ENCODE results near the gene C10orf143. TPM values are rescaled to one million over a fixed set of nuclear protein-coding genes. Genes with fewer than 3 reads are reported as not detected.
A peak's percentile ranks its signal among the peaks of the same experiment; 100 is the strongest.
"Not testable (repeated sequence)": the region's sequence is repeated elsewhere in the genome, so short reads cannot be mapped to it uniquely, and the experiment has no call there.

C10orf143 gene
- total RNA-seq, 4 donors from 2014 or later: 3.7 to 5.0 (median 4.3) TPM

GRCh38 chr10:130105724-130106123 is 4.9 kb downstream of the C10orf143 start:
- H3K4me1 ChIP-seq: peaks cover 6 to 16% (median 15%) of the 10 kb centered on the region in 4 donors
- peaks cover 0 to 18% (median 16%) of the 10 kb centered on the region in 4 donors for H3K36me3 ChIP-seq
- H3K27me3 ChIP-seq: no peaks in the 10 kb centered on the region
- no peak for TF ChIP-seq POLR2AphosphoS5 (IDR thresholded peaks at IDR 0.05)
- no peak for TF ChIP-seq POLR2A (IDR thresholded peaks at IDR 0.05; ENCODE audit: low read depth)
- no peaks in the 10 kb centered on the region for H3K9me3 ChIP-seq
- DNase-seq (ENCODE audit: extremely low spot score): no peak
- H3K27ac ChIP-seq (replicated peaks in 1 of 4): no peak overlapping the region
- no peak overlapping the region for H3K4me3 ChIP-seq
- WGBS: 70% methylated on average over 11 of the region's 24 CpGs
- intact Hi-C loops (cut with DNase I): no loop called here

GRCh38 chr10:130099344-130099743 is 11.3 kb downstream of the C10orf143 start:
- DNase-seq (ENCODE audit: extremely low spot score): no peak
- H3K27me3 ChIP-seq: no peaks in the 10 kb centered on the region
- H3K27ac ChIP-seq (replicated peaks in 1 of 4): no peak overlapping the region
- no peaks in the 10 kb centered on the region for H3K4me1 ChIP-seq
- WGBS: 97% methylated on average over 6 of the region's 6 CpGs
- peaks cover 0 to 13% (median 10%) of the 10 kb centered on the region in 4 donors for H3K36me3 ChIP-seq
- TF ChIP-seq POLR2A (IDR thresholded peaks at IDR 0.05; ENCODE audit: low read depth): no peak
- TF ChIP-seq EP300 (IDR thresholded peaks at IDR 0.05): no peak
- no peak for TF ChIP-seq CTCF (IDR thresholded peaks at IDR 0.05)
- TF ChIP-seq POLR2AphosphoS5 (IDR thresholded peaks at IDR 0.05): no peak
- H3K4me3 ChIP-seq: no peak overlapping the region
- intact Hi-C loops (cut with DNase I): no loop called here
- no peaks in the 10 kb centered on the region for H3K9me3 ChIP-seq

GRCh38 chr10:130090565-130090964 is 20.1 kb downstream of the C10orf143 start:
- DNase-seq (ENCODE audit: extremely low spot score); H3K9me3 ChIP-seq; H3K27me3 ChIP-seq; H3K27ac ChIP-seq (replicated peaks in 1 of 4); H3K4me1 ChIP-seq; H3K4me3 ChIP-seq; intact Hi-C loops (cut with DNase I): not testable (repeated sequence)
- H3K36me3 ChIP-seq: peaks cover 0 to 24% (median 8%) of the 10 kb centered on the region in 4 donors
- 93% methylated on average over 3 of the region's 5 CpGs for WGBS

- TF ChIP-seq POLR2A (IDR thresholded peaks at IDR 0.05; ENCODE audit: low read depth): no peak
- DNase-seq (ENCODE audit: extremely low spot score): no peak
- Histone ChIP-seq H3K9me3 (no peaks in the 10 kb centered on the region), H3K36me3 (peaks cover 0 to 18% (median 4%) of the 10 kb centered on the region in 4 donors), H3K27ac (replicated peaks in 1 of 4) (no peak overlapping the region), H3K4me3 (no peak overlapping the region), H3K27me3 (no peaks in the 10 kb centered on the region), H3K4me1 (no peaks in the 10 kb centered on the region)
- 91% methylated on average over 2 of the region's 2 CpGs for WGBS
- intact Hi-C loops (cut with DNase I): no loop called here
These were observed 30.2 kb downstream of the C10orf143 start for GRCh38 chr10:130080461-130080814.

GRCh38 chr10:130079614-130080460 is 30.8 kb downstream of the C10orf143 start:
- intact Hi-C loops (cut with DNase I): no loop called here
- 70% methylated on average over 4 of the region's 4 CpGs for WGBS

More at GRCh38 chr10:130079614-130080460, 30.8 kb downstream of the C10orf143 start:
- Histone ChIP-seq H3K9me3 (no peaks in the 10 kb centered on the region), H3K4me1 (no peaks in the 10 kb centered on the region), H3K27ac (replicated peaks in 1 of 4) (no peak overlapping the region), H3K27me3 (no peaks in the 10 kb centered on the region), H3K36me3 (peaks cover 0 to 21% (median 4%) of the 10 kb centered on the region in 4 donors), H3K4me3 (no peak overlapping the region)
- peak; percentile 21 for DNase-seq (ENCODE audit: extremely low spot score)
- TF ChIP-seq EP300 (IDR thresholded peaks at IDR 0.05) (no peak), POLR2AphosphoS5 (IDR thresholded peaks at IDR 0.05) (no peak), CTCF (IDR thresholded peaks at IDR 0.05) (no peak), POLR2A (IDR thresholded peaks at IDR 0.05; ENCODE audit: low read depth) (no peak)
